ENCODE data around the gene RASGEF1C.

DNA sequence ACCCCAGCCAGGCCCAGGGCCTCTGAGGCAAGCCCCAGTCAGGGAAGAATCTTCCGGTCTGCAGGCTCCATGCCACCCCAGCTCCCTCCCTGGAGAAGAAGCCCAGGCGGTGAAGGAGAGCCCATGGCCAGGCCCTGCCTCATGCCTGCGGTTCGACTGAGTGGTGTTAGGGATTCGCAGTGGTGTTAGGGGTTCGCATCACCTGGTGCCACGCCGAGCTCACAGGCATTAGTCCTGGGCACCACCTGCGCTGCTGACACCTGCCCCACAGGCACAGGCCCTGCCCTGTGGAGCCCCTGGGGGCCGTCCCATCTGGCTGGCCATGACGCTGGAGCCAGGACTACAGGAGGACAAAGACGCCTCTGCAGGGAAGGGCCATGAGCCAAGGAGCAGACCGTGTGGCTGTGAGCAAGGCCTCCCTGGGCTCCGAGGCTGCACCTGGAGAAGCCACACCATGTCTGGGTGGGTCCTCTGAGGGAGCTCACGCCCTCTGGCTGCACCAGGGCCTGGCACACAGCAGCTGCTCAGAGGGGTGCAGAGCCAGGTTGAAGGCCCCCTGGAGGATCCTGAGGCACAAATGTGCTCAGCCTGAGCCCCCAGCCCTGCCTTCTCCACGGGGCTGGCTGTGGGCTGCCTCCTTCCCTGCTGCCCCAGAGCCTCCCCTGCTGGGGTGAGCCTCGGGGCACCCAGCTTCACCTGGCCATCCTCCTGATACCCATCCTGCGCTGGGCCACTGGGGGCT lies 109.8 kb downstream of the RASGEF1C start:
- TF ChIP-seq, protein P1, sequence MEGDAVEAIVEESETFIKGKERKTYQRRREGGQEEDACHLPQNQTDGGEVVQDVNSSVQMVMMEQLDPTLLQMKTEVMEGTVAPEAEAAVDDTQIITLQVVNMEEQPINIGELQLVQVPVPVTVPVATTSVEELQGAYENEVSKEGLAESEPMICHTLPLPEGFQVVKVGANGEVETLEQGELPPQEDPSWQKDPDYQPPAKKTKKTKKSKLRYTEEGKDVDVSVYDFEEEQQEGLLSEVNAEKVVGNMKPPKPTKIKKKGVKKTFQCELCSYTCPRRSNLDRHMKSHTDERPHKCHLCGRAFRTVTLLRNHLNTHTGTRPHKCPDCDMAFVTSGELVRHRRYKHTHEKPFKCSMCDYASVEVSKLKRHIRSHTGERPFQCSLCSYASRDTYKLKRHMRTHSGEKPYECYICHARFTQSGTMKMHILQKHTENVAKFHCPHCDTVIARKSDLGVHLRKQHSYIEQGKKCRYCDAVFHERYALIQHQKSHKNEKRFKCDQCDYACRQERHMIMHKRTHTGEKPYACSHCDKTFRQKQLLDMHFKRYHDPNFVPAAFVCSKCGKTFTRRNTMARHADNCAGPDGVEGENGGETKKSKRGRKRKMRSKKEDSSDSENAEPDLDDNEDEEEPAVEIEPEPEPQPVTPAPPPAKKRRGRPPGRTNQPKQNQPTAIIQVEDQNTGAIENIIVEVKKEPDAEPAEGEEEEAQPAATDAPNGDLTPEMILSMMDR (IDR thresholded peaks at IDR 0.05), result no peak
- TF ChIP-seq POLR2A (IDR thresholded peaks at IDR 0.05), result no peak

All from Peyer's patch (tissue), 4 donors.